ENCODE results near the gene FARSB. TPM values are rescaled to one million over a fixed set of nuclear protein-coding genes. Genes with fewer than 3 reads are reported as not detected.

FARSB gene
- total RNA-seq, 2 donors from 2014 or later, result 11.9 to 16.2 TPM

DNA sequence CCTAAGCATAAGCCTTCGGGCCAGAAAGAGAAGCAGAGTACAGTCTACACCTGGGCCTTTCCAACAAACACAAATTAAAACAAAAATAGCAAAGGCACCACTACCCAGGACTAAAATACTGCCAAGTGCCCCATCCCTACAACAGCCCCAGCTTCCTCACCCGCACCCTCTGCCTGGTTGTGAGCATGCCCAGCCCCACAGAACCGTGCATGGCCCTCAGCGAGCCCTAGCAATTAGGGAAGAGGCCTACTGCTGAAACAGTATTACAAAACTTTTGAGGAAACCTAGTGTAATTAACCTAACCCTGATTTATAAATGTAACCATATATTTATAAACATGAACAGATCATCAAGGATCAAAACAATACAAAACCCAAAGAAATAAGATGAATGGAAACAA lies 44.2 kb downstream of the FARSB start:
- Histone ChIP-seq H3K36me3 (no peaks in the 10 kb centered on the region), H3K27ac (no peak overlapping the region), H3K9me3 (no peaks in the 10 kb centered on the region), H3K4me1 (replicated peaks) (no peaks in the 10 kb centered on the region), H3K4me3 (no peak overlapping the region), H3K27me3 (replicated peaks; ENCODE audit: insufficient read depth) (no peaks in the 10 kb centered on the region)
- no peak for DNase-seq (ENCODE audit: low spot score)
- TF ChIP-seq, protein P1, sequence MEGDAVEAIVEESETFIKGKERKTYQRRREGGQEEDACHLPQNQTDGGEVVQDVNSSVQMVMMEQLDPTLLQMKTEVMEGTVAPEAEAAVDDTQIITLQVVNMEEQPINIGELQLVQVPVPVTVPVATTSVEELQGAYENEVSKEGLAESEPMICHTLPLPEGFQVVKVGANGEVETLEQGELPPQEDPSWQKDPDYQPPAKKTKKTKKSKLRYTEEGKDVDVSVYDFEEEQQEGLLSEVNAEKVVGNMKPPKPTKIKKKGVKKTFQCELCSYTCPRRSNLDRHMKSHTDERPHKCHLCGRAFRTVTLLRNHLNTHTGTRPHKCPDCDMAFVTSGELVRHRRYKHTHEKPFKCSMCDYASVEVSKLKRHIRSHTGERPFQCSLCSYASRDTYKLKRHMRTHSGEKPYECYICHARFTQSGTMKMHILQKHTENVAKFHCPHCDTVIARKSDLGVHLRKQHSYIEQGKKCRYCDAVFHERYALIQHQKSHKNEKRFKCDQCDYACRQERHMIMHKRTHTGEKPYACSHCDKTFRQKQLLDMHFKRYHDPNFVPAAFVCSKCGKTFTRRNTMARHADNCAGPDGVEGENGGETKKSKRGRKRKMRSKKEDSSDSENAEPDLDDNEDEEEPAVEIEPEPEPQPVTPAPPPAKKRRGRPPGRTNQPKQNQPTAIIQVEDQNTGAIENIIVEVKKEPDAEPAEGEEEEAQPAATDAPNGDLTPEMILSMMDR (IDR thresholded peaks at IDR 0.05), result no peak
- no peak for TF ChIP-seq POLR2A (IDR thresholded peaks at IDR 0.05)
- WGBS, result 92% methylated on average over 4 of the region's 4 CpGs
- intact Hi-C loops (cut with DNase I), result loop anchor here (2.0 kb wide), 1 partner anchor 295 kb away; no protein-coding TSS in a partner anchor

- Histone ChIP-seq H3K4me3 (no peak overlapping the region), H3K36me3 (no peaks in the 10 kb centered on the region), H3K4me1 (replicated peaks) (no peaks in the 10 kb centered on the region), H3K27me3 (replicated peaks; ENCODE audit: insufficient read depth) (no peaks in the 10 kb centered on the region), H3K9me3 (no peaks in the 10 kb centered on the region), H3K27ac (no peak overlapping the region)
- DNase-seq (ENCODE audit: low spot score), result no peak
- no peak for TF ChIP-seq POLR2A (IDR thresholded peaks at IDR 0.05)
- TF ChIP-seq POLR2AphosphoS5 (IDR thresholded peaks at IDR 0.05), result no peak
- TF ChIP-seq, protein P1 (IDR thresholded peaks at IDR 0.05), result no peak
- 45% methylated on average over 1 of the region's 1 CpG for WGBS
- intact Hi-C loops (cut with DNase I), result loop anchor here (2.0 kb wide), 1 partner anchor 294 kb away; no protein-coding TSS in a partner anchor
Measured at GRCh38 chr2:222610746-222611145, 45.1 kb downstream of the FARSB start.

- Histone ChIP-seq H3K4me3 (no peak overlapping the region), H3K36me3 (no peaks in the 10 kb centered on the region), H3K27me3 (replicated peaks; ENCODE audit: insufficient read depth) (no peaks in the 10 kb centered on the region), H3K27ac (no peak overlapping the region), H3K9me3 (no peaks in the 10 kb centered on the region), H3K4me1 (replicated peaks) (no peaks in the 10 kb centered on the region)
- no peak for DNase-seq (ENCODE audit: low spot score)
- 86% methylated on average over 3 of the region's 3 CpGs for WGBS
- TF ChIP-seq, protein P1 (IDR thresholded peaks at IDR 0.05), result no peak
- TF ChIP-seq POLR2AphosphoS5 (IDR thresholded peaks at IDR 0.05), result no peak
- no peak for TF ChIP-seq POLR2A (IDR thresholded peaks at IDR 0.05)
- intact Hi-C loops (cut with DNase I), result no loop called here
Measured at GRCh38 chr2:222609381-222609780, 46.5 kb downstream of the FARSB start.

DNA sequence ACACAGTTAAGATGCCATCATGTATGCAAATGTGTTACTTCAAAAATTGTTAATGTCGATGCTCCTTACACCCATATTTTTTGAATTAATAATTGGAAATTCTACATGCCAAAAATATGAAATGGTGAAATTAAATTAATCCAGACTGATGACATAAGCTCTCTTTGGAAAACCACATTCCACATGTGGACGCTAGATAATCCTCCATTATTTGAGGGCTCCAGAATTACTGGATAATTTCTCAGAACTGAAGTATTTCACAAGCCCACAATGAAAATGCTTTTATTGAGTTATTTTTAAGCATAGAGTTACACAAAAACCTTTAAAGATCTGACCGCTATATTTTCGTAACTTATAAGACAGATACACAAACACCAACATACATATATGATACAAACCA lies 47.8 kb downstream of the FARSB start:
- intact Hi-C loops (cut with DNase I), result no loop called here
- WGBS, result 67% methylated on average over 4 of the region's 4 CpGs

DNA sequence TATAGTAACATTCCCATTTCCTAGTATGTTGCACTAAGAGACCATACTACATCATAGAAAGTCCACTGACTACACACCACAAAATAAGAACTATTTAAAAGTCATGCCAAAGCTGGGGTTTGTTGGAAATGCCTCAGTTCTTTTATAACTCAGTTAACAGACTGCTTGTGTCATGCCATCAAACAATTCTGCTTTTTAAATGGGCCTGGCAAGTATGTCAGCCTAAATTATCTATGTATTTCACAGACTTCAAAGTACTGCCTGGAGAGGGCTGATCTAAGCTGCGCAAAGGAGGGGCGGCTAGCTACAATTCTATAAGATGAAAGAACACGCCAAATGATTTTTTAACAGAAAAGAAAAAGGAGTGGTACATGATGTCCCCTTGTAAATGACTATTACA lies 49.6 kb downstream of the FARSB start:
- H3K27ac ChIP-seq, result no peak overlapping the region
- DNase-seq (ENCODE audit: low spot score), result no peak
- no peaks in the 10 kb centered on the region for H3K36me3 ChIP-seq
- no peaks in the 10 kb centered on the region for H3K9me3 ChIP-seq
- 97% methylated on average over 3 of the region's 3 CpGs for WGBS
- intact Hi-C loops (cut with DNase I), result no loop called here
- TF ChIP-seq, protein P1 (IDR thresholded peaks at IDR 0.05), result no peak
- no peak for TF ChIP-seq POLR2AphosphoS5 (IDR thresholded peaks at IDR 0.05)
- TF ChIP-seq POLR2A (IDR thresholded peaks at IDR 0.05), result no peak
- H3K4me1 ChIP-seq (replicated peaks), result no peaks in the 10 kb centered on the region
- no peaks in the 10 kb centered on the region for H3K27me3 ChIP-seq (replicated peaks; ENCODE audit: insufficient read depth)
- no peak overlapping the region for H3K4me3 ChIP-seq

More for the DNA sequence above, 47.8 kb downstream of the FARSB start:
- no peak overlapping the region for H3K4me3 ChIP-seq
- H3K36me3 ChIP-seq, result no peaks in the 10 kb centered on the region
- TF ChIP-seq, protein P1 (IDR thresholded peaks at IDR 0.05), result no peak
- no peak for TF ChIP-seq POLR2A (IDR thresholded peaks at IDR 0.05)
- TF ChIP-seq POLR2AphosphoS5 (IDR thresholded peaks at IDR 0.05), result no peak
- no peak for DNase-seq (ENCODE audit: low spot score)
- H3K27me3 ChIP-seq (replicated peaks; ENCODE audit: insufficient read depth), result no peaks in the 10 kb centered on the region
- no peak overlapping the region for H3K27ac ChIP-seq
- no peaks in the 10 kb centered on the region for H3K4me1 ChIP-seq (replicated peaks)
- H3K9me3 ChIP-seq, result no peaks in the 10 kb centered on the region

Data from prostate gland (tissue), 2 donors.